Fibroblast of skin of back (primary cell): Measurements from ENCODE around the gene AMDHD2.
"Not testable (repeated sequence)": the region's sequence is repeated elsewhere in the genome, so short reads cannot be mapped to it uniquely, and the experiment has no call there.

Experiments
- DNase-seq: peaks from one replicate; pipeline ENCODE4 v3.0.0-alpha.2; 2013

AMDHD2 gene

GRCh38 chr16:2580143-2580542, 60.0 kb downstream of the AMDHD2 start:
- DNase-seq, result peak; percentile 16

DNA sequence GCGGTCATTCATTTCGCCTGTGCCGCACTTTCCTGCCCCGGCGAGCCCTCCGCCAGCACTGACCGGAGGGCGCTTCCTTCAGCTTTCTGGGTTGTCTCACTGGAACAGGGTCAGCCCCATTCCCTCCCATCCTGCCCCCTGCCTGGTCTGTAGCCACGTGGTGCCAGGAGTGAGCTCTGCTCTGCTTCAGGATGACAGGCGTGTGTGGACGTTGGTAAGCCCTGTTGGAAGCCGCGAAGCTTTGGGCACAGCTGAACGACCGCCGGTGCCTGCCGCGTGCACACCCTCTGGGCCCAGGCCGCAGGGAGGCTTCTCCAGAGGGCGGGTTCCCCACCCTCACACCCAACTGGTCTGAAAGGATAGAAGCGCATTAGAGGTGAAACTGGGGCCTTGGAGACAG, 60.6 kb downstream of the AMDHD2 start:
- DNase-seq, result not testable (repeated sequence)
